HEK293 (cell line): ENCODE results near the gene WTIP.

ENCODE experiments used
- CTCF ChIA-PET: fragments of 350-600 bp; formaldehyde crosslinking; extraction: SDS; loops from one replicate; lab custom pipeline; 2021; ENCODE audit warnings: antibody characterized with exemption; lab: Yijun Ruan, JAX
- POLR2A ChIA-PET: fragments of 300-600 bp; formaldehyde crosslinking; extraction: SDS; loops from one replicate; lab custom pipeline; 2020; ENCODE audit warnings: antibody characterized with exemption, inconsistent platforms; lab: Yijun Ruan, JAX
- H3K27ac ChIP-seq: fragments of 200-500 bp; sonication (Bioruptor generic); 2 replicates; pipeline ENCODE4 v1.5.1; 2014; ENCODE audit warnings: low read depth, low read length, control low read depth, inconsistent platforms; ENCODE audit errors: extremely low read depth
- H3K36me3 ChIP-seq, 2 experiments: fragments of 200-500 bp in 1 of 2; sonication (Bioruptor generic) in 1 of 2; 1 replicate in 1 of 2; 2 replicates in 1 of 2; pipeline ENCODE4 v1.5.1; 2014 to 2017; ENCODE audit warnings: inconsistent platforms in 2 of 2, low read length in 2 of 2; ENCODE audit not compliant: control insufficient read depth in 2 of 2, insufficient read depth in 1 of 2
- H3K4me1 ChIP-seq: fragments of 200-500 bp; sonication (Bioruptor generic); 2 replicates; pipeline ENCODE4 v1.5.1; 2014; ENCODE audit warnings: mild to moderate bottlenecking, low read length, inconsistent platforms; ENCODE audit not compliant: control insufficient read depth, insufficient read depth
- H3K4me3 ChIP-seq: 2 replicates; pipeline ENCODE4 v1.5.1; 2011; ENCODE audit warnings: low read depth, mild to moderate bottlenecking, control low read depth, low read length, moderate library complexity
- H3K9me3 ChIP-seq: fragments of 200-500 bp; sonication (Bioruptor generic); 2 replicates; pipeline ENCODE4 v1.5.1; 2014; ENCODE audit warnings: low read depth, low read length, inconsistent platforms; ENCODE audit not compliant: control insufficient read depth, insufficient read depth
- CTCF ChIP-seq: fragments of 450-650 bp; formaldehyde crosslinking; IDR thresholded peaks from 2 replicates; pipeline ENCODE4 v1.5.1; 2016; ENCODE audit warnings: missing biosample characterization, missing genetic modification characterization
- MEIS1 ChIP-seq: sonication (generic); formaldehyde crosslinking; IDR thresholded peaks from 2 replicates; pipeline ENCODE4 v1.8.1; 2022; ENCODE audit warnings: missing genetic modification reagents, mild to moderate bottlenecking, borderline replicate concordance
- ZBTB11 ChIP-seq: fragments of 450-650 bp; formaldehyde crosslinking; conservative IDR thresholded peaks from 2 replicates; pipeline ENCODE4 v1.5.1; 2016; ENCODE audit warnings: low read depth, missing biosample characterization, missing genetic modification characterization
- ZBTB17 ChIP-seq: fragments of 450-650 bp; formaldehyde crosslinking; IDR thresholded peaks from 2 replicates; pipeline ENCODE4 v1.5.1; 2016; ENCODE audit warnings: missing biosample characterization, missing genetic modification characterization
- ZBTB20 ChIP-seq: fragments of 450-650 bp; formaldehyde crosslinking; IDR thresholded peaks from 2 replicates; pipeline ENCODE4 v1.5.1; 2016; ENCODE audit warnings: missing biosample characterization, missing genetic modification characterization
- ZNF132 ChIP-seq: fragments of 450-650 bp; formaldehyde crosslinking; IDR thresholded peaks from 2 replicates; pipeline ENCODE4 v1.5.1; 2017; ENCODE audit warnings: missing biosample characterization, missing genetic modification characterization, borderline replicate concordance
- ZNF324 ChIP-seq: fragments of 450-650 bp; formaldehyde crosslinking; IDR thresholded peaks from 2 replicates; pipeline ENCODE4 v1.5.1; 2016; ENCODE audit warnings: missing biosample characterization, missing genetic modification characterization
- ZNF366 ChIP-seq: fragments of 450-650 bp; formaldehyde crosslinking; conservative IDR thresholded peaks from 2 replicates; pipeline ENCODE4 v1.5.1; 2016; ENCODE audit warnings: missing biosample characterization, missing genetic modification characterization
- ZNF37A ChIP-seq: fragments of 450-650 bp; IDR thresholded peaks from 2 replicates; pipeline ENCODE4 v1.5.1; 2018; ENCODE audit warnings: missing biosample characterization, missing genetic modification characterization
- ZNF529 ChIP-seq: fragments of 450-650 bp; formaldehyde crosslinking; IDR thresholded peaks from 2 replicates; pipeline ENCODE4 v1.5.1; 2017; ENCODE audit warnings: missing genetic modification characterization, missing biosample characterization; ENCODE audit not compliant: insufficient replicate concordance
- ZNF544 ChIP-seq: fragments of 450-650 bp; formaldehyde crosslinking; IDR thresholded peaks from 2 replicates; pipeline ENCODE4 v1.5.0; 2017; ENCODE audit warnings: missing biosample characterization, missing genetic modification characterization
- ZNF580 ChIP-seq: fragments of 450-650 bp; formaldehyde crosslinking; IDR thresholded peaks from 2 replicates; pipeline ENCODE4 v1.5.1; 2016; ENCODE audit warnings: missing biosample characterization, missing genetic modification characterization
- ZNF610 ChIP-seq: fragments of 450-650 bp; formaldehyde crosslinking; IDR thresholded peaks from 2 replicates; pipeline ENCODE4 v1.5.1; 2016; ENCODE audit warnings: missing biosample characterization, missing genetic modification characterization, borderline replicate concordance
- ZNF645 ChIP-seq: fragments of 450-650 bp; formaldehyde crosslinking; IDR thresholded peaks from 2 replicates; pipeline ENCODE4; 2016; ENCODE audit warnings: missing biosample characterization, missing genetic modification characterization
- ZNF654 ChIP-seq: fragments of 450-650 bp; formaldehyde crosslinking; IDR thresholded peaks from 2 replicates; pipeline ENCODE4 v1.5.1; 2016; ENCODE audit warnings: low read depth, missing biosample characterization, missing genetic modification characterization
- ZNF76 ChIP-seq: fragments of 450-650 bp; formaldehyde crosslinking; IDR thresholded peaks from 2 replicates; pipeline ENCODE4; 2016; ENCODE audit warnings: low read depth, missing biosample characterization, missing genetic modification characterization, borderline replicate concordance
- ZSCAN23 ChIP-seq: fragments of 450-650 bp; formaldehyde crosslinking; IDR thresholded peaks from 2 replicates; pipeline ENCODE4 v1.5.1; 2016; ENCODE audit warnings: missing biosample characterization, missing genetic modification characterization
- ZSCAN4 ChIP-seq: fragments of 450-650 bp; formaldehyde crosslinking; IDR thresholded peaks from 2 replicates; pipeline ENCODE4 v1.5.1; 2017; ENCODE audit warnings: missing biosample characterization, missing genetic modification characterization

The WTIP gene

GRCh38 chr19:34555447-34555846 lies 73.9 kb downstream of the WTIP start:
- CTCF ChIA-PET, result interaction anchor here (0.6 to 4.3 kb wide), 21 partner anchors 9 to 224 kb away, joined by 3 to 30 read pairs (median 4); no protein-coding TSS in a partner anchor
- H3K4me1 ChIP-seq, result no peaks in the 10 kb centered on the region

GRCh38 chr19:34556488-34556887 lies 74.9 kb downstream of the WTIP start:
- no peaks in the 10 kb centered on the region for H3K36me3 ChIP-seq
- CTCF ChIA-PET, result interaction anchor here (0.5 to 4.3 kb wide), 21 partner anchors 8 to 1503 kb away, joined by 3 to 30 read pairs (median 4); no protein-coding TSS in a partner anchor
- no peak overlapping the region for H3K27ac ChIP-seq
- POLR2A ChIA-PET, result no interaction called here
- no peaks in the 10 kb centered on the region for H3K4me1 ChIP-seq
- no peak overlapping the region for H3K4me3 ChIP-seq
- peaks cover under 1% of the 10 kb centered on the region; the same call in 1 of the 2 replicates for H3K9me3 ChIP-seq
- TF ChIP-seq ZNF654 (tag by site-specific recombination), result peak; percentile 80
- 0 out of 2 replicates have a peak, but pooled peaks have one; percentile 39 for TF ChIP-seq CTCF (tag by site-specific recombination)
- no peak for TF ChIP-seq ZNF580 (tag by site-specific recombination)
- TF ChIP-seq ZNF645 (tag by site-specific recombination), result no peak
- no peak for TF ChIP-seq ZNF76 (tag by site-specific recombination)
- 0 out of 2 replicates have a peak, but pooled peaks have one; percentile 14 for TF ChIP-seq ZNF610 (tag by site-specific recombination)
- TF ChIP-seq ZNF544 (tag by site-specific recombination), result no peak
- no peak for TF ChIP-seq MEIS1 (CRISPR knock-in tag)
- no peak for TF ChIP-seq ZBTB20 (tag by site-specific recombination)
- TF ChIP-seq ZBTB11 (tag by site-specific recombination), result no peak
- no peak for TF ChIP-seq ZBTB17 (tag by site-specific recombination)
- TF ChIP-seq ZSCAN4, result no peak
- TF ChIP-seq ZSCAN23 (tag by site-specific recombination), result no peak
- TF ChIP-seq ZNF132 (tag by site-specific recombination), result no peak
- no peak for TF ChIP-seq ZNF366 (tag by site-specific recombination)
- no peak for TF ChIP-seq ZNF37A
- TF ChIP-seq ZNF324, result no peak

More at GRCh38 chr19:34555447-34555846, 73.9 kb downstream of the WTIP start:
- H3K4me3 ChIP-seq, result no peak overlapping the region
- no peaks in the 10 kb centered on the region for H3K9me3 ChIP-seq
- POLR2A ChIA-PET, result no interaction called here
- H3K36me3 ChIP-seq, result no peaks in the 10 kb centered on the region
- TF ChIP-seq CTCF (tag by site-specific recombination) (peak; percentile 60), ZSCAN4 (no peak), ZNF654 (tag by site-specific recombination) (peak; percentile 60), ZNF529 (tag by site-specific recombination) (no peak)
- H3K27ac ChIP-seq, result no peak overlapping the region
